Activated naive CD4-positive, alpha-beta T cell treated with anti-CD3 and anti-CD28 coated beads for 36 hours (primary cell): ENCODE data around the gene LRRC4C. TPM values are rescaled to one million over a fixed set of nuclear protein-coding genes. Genes with fewer than 3 reads are reported as not detected.
"Not testable (repeated sequence)": the region's sequence is repeated elsewhere in the genome, so short reads cannot be mapped to it uniquely, and the experiment has no call there.

Experiments
- CTCF ChIA-PET: fragments of 350-600 bp; sonication (Branson Sonifier 250); formaldehyde crosslinking; loops from one replicate; lab custom pipeline; 2021; ENCODE audit warnings: antibody characterized with exemption; lab: Charles Lee
- DNase-seq: peaks from one replicate; pipeline ENCODE4 v3.0.0-alpha.2; 2020
- H3K27ac Mint-ChIP-seq: one replicate; pipeline ENCODE4 v1.8.0; 2021; ENCODE audit warnings: mild to moderate bottlenecking, mixed read lengths
- H3K27me3 Mint-ChIP-seq: one replicate; pipeline ENCODE4 v1.8.0; 2021; ENCODE audit warnings: low read depth, mixed read lengths
- H3K36me3 Mint-ChIP-seq: one replicate; pipeline ENCODE4 v1.8.0; 2021; ENCODE audit warnings: low read depth, mixed read lengths
- H3K4me1 Mint-ChIP-seq: one replicate; pipeline ENCODE4 v1.8.0; 2021; ENCODE audit warnings: low read depth, mixed read lengths
- H3K4me3 Mint-ChIP-seq: one replicate; pipeline ENCODE4 v1.8.0; 2021; ENCODE audit warnings: mild to moderate bottlenecking, moderate library complexity, mixed read lengths
- H3K9me3 Mint-ChIP-seq: one replicate; pipeline ENCODE4 v1.8.0; 2021; ENCODE audit warnings: mixed read lengths
- intact Hi-C: fragments of 100-400 bp; cut with micrococcal nuclease; formaldehyde crosslinking; loops from one replicate; pipeline ENCODE4 v1.15.1; 2023
- total RNA-seq, 2 experiments: library from RNA; stranded (reverse); gene quantifications; one replicate each; pipeline ENCODE4 v1.2.3, GENCODE V29; 2021

The LRRC4C gene
- total RNA-seq, 2 experiments from 2014 or later = not detected

- Mint-ChIP-seq H3K4me3 (no peak overlapping the region), H3K36me3 (no peaks in the 10 kb centered on the region), H3K27me3 (no peaks in the 10 kb centered on the region), H3K27ac (no peak overlapping the region), H3K9me3 (peaks cover 2% of the 10 kb centered on the region), H3K4me1 (no peaks in the 10 kb centered on the region)
- CTCF ChIA-PET = interaction anchor here (0.5 to 0.7 kb wide), 2 partner anchors 8 to 432 kb away, joined by 4 read pairs; no protein-coding TSS in a partner anchor
- DNase-seq = no peak
- intact Hi-C loops = no loop called here
Measured at GRCh38 chr11:40924915-40925314, 534.5 kb downstream of the LRRC4C start.

- intact Hi-C loops = no loop called here
- DNase-seq = no peak
- H3K36me3 Mint-ChIP-seq = no peaks in the 10 kb centered on the region
- CTCF ChIA-PET = no interaction called here
- H3K4me3 Mint-ChIP-seq = no peak overlapping the region
- H3K27me3 Mint-ChIP-seq = no peaks in the 10 kb centered on the region
- H3K9me3 Mint-ChIP-seq = peaks cover 2% of the 10 kb centered on the region
- H3K4me1 Mint-ChIP-seq = no peaks in the 10 kb centered on the region
- no peak overlapping the region for H3K27ac Mint-ChIP-seq
Measured at GRCh38 chr11:40921246-40921645, 538.2 kb downstream of the LRRC4C start.

- intact Hi-C loops, CTCF ChIA-PET: not testable (repeated sequence)
Measured at GRCh38 chr11:40910774-40911173, 548.7 kb downstream of the LRRC4C start.

GRCh38 chr11:40894501-40894900, 565.0 kb downstream of the LRRC4C start:
- Mint-ChIP-seq H3K4me1 (no peaks in the 10 kb centered on the region), H3K27me3 (no peaks in the 10 kb centered on the region), H3K4me3 (no peak overlapping the region), H3K27ac (no peak overlapping the region), H3K36me3 (no peaks in the 10 kb centered on the region), H3K9me3 (peaks cover 9% of the 10 kb centered on the region)
- CTCF ChIA-PET = no interaction called here
- no peak for DNase-seq
- intact Hi-C loops = no loop called here

More at GRCh38 chr11:40910774-40911173, 548.7 kb downstream of the LRRC4C start:
- H3K9me3 Mint-ChIP-seq = peaks cover 12% of the 10 kb centered on the region
- not testable (repeated sequence) for H3K36me3 Mint-ChIP-seq, DNase-seq, H3K27me3 Mint-ChIP-seq, H3K4me3 Mint-ChIP-seq, H3K4me1 Mint-ChIP-seq, H3K27ac Mint-ChIP-seq

DNA sequence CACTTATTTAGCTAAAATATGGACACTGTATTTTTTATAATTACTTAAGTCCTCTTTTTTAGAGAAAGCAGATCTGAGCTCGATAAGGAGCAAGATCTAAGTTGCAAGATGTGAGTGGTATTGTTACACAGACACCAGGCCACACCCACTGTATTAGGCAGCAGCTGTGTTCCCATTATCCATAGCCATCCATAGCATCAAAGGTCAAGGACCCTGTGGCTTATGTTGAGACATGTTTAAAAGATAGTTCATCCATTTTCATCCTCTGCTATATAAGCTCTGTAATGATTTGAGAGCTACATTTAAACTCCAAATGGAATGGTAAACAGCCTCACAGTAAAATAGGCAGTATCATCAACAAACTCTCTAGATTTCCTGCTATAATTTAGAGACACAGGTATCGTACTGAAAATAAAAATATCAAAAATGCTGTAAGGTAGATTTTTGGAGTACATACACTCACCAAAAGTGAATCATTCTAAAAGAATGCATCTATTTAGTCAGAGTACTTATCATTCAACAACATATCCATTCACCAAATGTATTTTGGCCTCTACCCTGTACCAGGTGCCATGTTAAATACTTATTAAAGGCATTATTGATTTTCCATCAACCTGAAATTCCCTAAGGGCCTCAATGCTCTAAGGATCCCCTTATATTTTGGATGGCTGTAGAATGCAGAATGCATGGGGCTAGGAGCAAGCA, 574.0 kb downstream of the LRRC4C start:
- Mint-ChIP-seq H3K27ac (no peak overlapping the region), H3K9me3 (peaks cover under 1% of the 10 kb centered on the region), H3K27me3 (no peaks in the 10 kb centered on the region), H3K4me1 (no peaks in the 10 kb centered on the region), H3K4me3 (no peak overlapping the region), H3K36me3 (no peaks in the 10 kb centered on the region)
- DNase-seq = no peak
- intact Hi-C loops = no loop called here
- CTCF ChIA-PET = no interaction called here

GRCh38 chr11:40882301-40882700, 577.2 kb downstream of the LRRC4C start:
- Mint-ChIP-seq H3K27ac (no peak overlapping the region), H3K36me3 (no peaks in the 10 kb centered on the region), H3K4me3 (no peak overlapping the region), H3K4me1 (no peaks in the 10 kb centered on the region), H3K9me3 (peaks cover 7% of the 10 kb centered on the region), H3K27me3 (no peaks in the 10 kb centered on the region)
- CTCF ChIA-PET = no interaction called here
- intact Hi-C loops = no loop called here
- DNase-seq = no peak

- intact Hi-C loops = no loop called here
- Mint-ChIP-seq H3K4me3 (no peak overlapping the region), H3K27ac (no peak overlapping the region), H3K27me3 (no peaks in the 10 kb centered on the region), H3K36me3 (no peaks in the 10 kb centered on the region), H3K4me1 (no peaks in the 10 kb centered on the region), H3K9me3 (peaks cover 11% of the 10 kb centered on the region)
- DNase-seq = no peak
- CTCF ChIA-PET = no interaction called here
Measured at GRCh38 chr11:40879911-40880310, 579.5 kb downstream of the LRRC4C start.

- Mint-ChIP-seq H3K9me3 (peaks cover 11% of the 10 kb centered on the region), H3K36me3 (no peaks in the 10 kb centered on the region), H3K4me3 (no peak overlapping the region), H3K27ac (no peak overlapping the region), H3K4me1 (no peaks in the 10 kb centered on the region), H3K27me3 (no peaks in the 10 kb centered on the region)
- CTCF ChIA-PET = no interaction called here
- intact Hi-C loops = no loop called here
- no peak for DNase-seq
Measured at GRCh38 chr11:40877981-40878380, 581.5 kb downstream of the LRRC4C start.

DNA sequence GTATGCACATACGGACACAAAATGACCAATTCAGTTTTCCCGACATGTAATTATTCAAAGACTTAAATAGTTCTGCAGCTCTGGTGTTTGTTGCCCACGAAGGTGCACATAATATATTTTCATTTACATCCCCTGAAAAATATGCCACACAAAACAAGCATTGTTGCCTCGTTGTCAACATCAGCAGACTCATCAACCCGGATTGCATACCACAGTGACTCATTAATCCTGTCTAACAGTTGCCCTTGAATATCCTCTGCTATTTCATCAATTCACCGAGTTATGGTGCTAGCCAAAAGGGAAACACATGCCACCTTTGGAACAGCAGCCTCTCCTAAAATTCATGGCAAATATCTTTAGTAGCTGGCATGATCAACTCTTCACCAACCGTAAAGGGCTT, 582.2 kb downstream of the LRRC4C start:
- no peak overlapping the region for H3K4me3 Mint-ChIP-seq
- DNase-seq = no peak
- intact Hi-C loops = no loop called here
- no peaks in the 10 kb centered on the region for H3K27me3 Mint-ChIP-seq
- no peak overlapping the region for H3K27ac Mint-ChIP-seq
- H3K4me1 Mint-ChIP-seq = no peaks in the 10 kb centered on the region
- peaks cover 11% of the 10 kb centered on the region for H3K9me3 Mint-ChIP-seq
- no peaks in the 10 kb centered on the region for H3K36me3 Mint-ChIP-seq
- CTCF ChIA-PET = no interaction called here

- H3K36me3 Mint-ChIP-seq = no peaks in the 10 kb centered on the region
- H3K27me3 Mint-ChIP-seq = no peaks in the 10 kb centered on the region
- no peak for DNase-seq
- peaks cover 15% of the 10 kb centered on the region for H3K9me3 Mint-ChIP-seq
- intact Hi-C loops = no loop called here
- H3K27ac Mint-ChIP-seq = no peak overlapping the region
- no peak overlapping the region for H3K4me3 Mint-ChIP-seq
- CTCF ChIA-PET = no interaction called here
- H3K4me1 Mint-ChIP-seq = no peaks in the 10 kb centered on the region
Measured at GRCh38 chr11:40867991-40868632, 591.3 kb downstream of the LRRC4C start.

- H3K27ac Mint-ChIP-seq, H3K9me3 Mint-ChIP-seq, CTCF ChIA-PET, intact Hi-C loops, H3K36me3 Mint-ChIP-seq, H3K4me1 Mint-ChIP-seq, H3K4me3 Mint-ChIP-seq, H3K27me3 Mint-ChIP-seq, DNase-seq: not testable (repeated sequence)
Measured at GRCh38 chr11:40857754-40858153, 601.7 kb downstream of the LRRC4C start.

DNA sequence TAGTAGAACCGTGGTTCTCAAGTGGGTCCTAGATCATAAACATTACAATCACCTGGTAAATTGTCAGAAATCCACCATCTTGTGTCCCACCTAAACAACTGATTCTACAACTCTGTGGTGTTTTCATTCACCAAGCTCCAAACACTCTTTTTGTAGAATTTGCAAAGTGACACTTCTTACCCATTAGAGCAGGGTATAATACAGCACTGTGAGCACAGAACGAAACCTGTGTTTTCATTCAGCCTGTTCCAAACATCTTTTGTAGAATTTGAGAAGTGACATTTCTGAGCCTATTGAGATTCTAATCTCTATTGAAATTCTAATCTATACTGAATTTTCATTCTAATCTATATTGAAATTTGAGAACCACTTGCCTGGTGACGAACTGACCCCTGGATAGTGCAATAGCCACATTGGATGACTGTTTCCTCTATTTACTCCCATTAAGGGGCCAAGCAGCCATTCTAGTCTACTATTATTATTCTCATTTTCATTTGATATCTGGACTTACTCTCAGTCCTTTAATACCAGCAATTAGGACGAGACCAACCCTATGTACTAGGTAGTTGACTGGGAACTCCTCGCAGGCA, 616.6 kb downstream of the LRRC4C start:
- no peak for DNase-seq
- H3K4me3 Mint-ChIP-seq = no peak overlapping the region
- H3K27me3 Mint-ChIP-seq = no peaks in the 10 kb centered on the region
- peaks cover 15% of the 10 kb centered on the region for H3K9me3 Mint-ChIP-seq
- no peak overlapping the region for H3K27ac Mint-ChIP-seq
- no peaks in the 10 kb centered on the region for H3K4me1 Mint-ChIP-seq
- intact Hi-C loops = no loop called here
- CTCF ChIA-PET = no interaction called here
- H3K36me3 Mint-ChIP-seq = no peaks in the 10 kb centered on the region

DNA sequence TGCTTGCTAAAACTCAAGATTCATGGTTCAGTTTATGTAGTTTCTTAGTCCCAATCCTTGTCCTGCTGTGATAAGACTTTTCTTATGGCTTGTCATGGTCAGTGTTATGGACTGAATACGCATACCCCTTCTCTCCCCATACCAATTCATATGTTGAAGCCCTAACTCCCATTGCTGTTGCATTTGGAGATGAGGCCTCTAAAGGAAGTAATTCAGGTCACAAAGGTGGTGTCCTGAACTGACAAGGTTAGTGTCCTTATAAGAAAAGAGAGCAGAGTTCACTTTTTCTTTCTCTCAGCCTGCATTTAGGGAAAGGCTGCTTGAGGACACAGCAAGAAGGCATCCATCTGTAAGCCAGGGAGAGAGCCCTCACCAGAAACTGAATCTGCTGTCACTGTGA, 618.2 kb downstream of the LRRC4C start:
- no peaks in the 10 kb centered on the region for H3K4me1 Mint-ChIP-seq
- intact Hi-C loops = no loop called here
- CTCF ChIA-PET = no interaction called here
- no peak overlapping the region for H3K27ac Mint-ChIP-seq
- H3K27me3 Mint-ChIP-seq = no peaks in the 10 kb centered on the region
- no peaks in the 10 kb centered on the region for H3K36me3 Mint-ChIP-seq
- peaks cover 8% of the 10 kb centered on the region for H3K9me3 Mint-ChIP-seq
- no peak overlapping the region for H3K4me3 Mint-ChIP-seq
- no peak for DNase-seq
